NCI-H146 treated with DMSO at 0.1 percent for 48 hours (cell line): ENCODE measurements around the gene ANOS1.

ENCODE experiments used
- DNase-seq: peaks from one replicate; lab custom pipeline; 2025; ENCODE audit not compliant: unreplicated experiment; lab: John Stamatoyannopoulos, UW

The ANOS1 gene

DNA sequence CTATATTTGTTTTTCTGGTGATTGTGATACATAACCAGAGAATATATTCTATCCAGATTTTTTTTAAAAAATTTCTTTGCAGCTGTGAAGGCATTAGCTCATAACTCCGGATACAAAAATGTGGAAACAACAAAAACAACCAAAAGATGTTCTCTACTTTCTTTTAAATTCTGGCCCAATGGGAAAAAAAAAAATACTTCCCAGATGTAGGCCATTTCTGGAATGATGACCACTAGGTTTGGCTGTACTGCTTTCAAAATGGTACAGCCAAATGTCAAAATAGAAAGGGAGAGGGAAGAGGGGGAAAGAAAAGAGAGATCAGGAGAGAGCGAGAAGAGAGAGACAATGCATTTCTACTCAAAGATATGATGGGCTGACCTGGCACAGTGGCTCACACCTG lies 14.6 kb downstream of the ANOS1 start:
- no peak for DNase-seq

GRCh38 chrX:8714164-8714563 lies 17.8 kb downstream of the ANOS1 start:
- no peak for DNase-seq

DNA sequence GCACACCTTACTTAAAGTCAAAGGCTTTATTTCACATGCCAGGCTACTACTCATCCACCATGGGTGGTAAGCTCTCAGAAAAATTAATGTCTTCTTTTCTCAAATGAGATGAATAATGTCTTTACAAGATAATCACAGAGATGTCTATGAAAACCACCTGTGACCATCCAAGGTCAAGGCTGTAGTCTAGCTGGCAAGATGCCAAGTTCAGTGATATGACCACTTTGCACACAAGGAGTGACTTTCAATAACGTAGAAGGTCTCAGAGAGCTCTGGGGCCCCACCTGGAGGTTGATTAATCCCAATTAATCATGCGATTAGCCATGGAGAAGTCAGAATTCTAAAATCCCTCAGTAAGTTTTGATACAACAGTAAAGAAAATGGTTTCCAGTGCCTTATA lies 20.5 kb downstream of the ANOS1 start:
- DNase-seq: no peak

- DNase-seq: no peak
These were observed 27.8 kb downstream of the ANOS1 start for GRCh38 chrX:8704184-8704583.

DNA sequence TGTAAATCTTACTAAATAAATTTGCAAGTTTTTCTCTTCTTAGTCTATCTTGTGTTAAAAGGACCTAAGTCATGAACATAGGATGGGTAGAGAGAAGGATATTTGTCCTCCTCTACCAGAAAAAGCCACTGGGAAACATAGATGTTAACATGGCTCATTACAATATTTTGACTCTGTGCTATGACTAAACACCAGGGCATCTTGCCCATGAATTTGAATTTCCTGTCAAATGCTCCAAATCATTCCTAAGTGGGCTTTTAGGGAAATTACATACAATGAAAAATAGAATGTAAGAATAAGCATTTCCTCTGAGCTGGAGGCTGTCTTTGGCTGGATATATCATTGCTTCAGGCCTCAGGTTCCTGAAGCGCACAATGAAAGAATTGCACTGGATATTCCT lies 39.1 kb downstream of the ANOS1 start:
- DNase-seq: no peak

- no peak for DNase-seq
These were observed 42.5 kb downstream of the ANOS1 start for GRCh38 chrX:8689473-8689872.

- no peak for DNase-seq
These were observed 43.2 kb downstream of the ANOS1 start for GRCh38 chrX:8688776-8689175.

DNA sequence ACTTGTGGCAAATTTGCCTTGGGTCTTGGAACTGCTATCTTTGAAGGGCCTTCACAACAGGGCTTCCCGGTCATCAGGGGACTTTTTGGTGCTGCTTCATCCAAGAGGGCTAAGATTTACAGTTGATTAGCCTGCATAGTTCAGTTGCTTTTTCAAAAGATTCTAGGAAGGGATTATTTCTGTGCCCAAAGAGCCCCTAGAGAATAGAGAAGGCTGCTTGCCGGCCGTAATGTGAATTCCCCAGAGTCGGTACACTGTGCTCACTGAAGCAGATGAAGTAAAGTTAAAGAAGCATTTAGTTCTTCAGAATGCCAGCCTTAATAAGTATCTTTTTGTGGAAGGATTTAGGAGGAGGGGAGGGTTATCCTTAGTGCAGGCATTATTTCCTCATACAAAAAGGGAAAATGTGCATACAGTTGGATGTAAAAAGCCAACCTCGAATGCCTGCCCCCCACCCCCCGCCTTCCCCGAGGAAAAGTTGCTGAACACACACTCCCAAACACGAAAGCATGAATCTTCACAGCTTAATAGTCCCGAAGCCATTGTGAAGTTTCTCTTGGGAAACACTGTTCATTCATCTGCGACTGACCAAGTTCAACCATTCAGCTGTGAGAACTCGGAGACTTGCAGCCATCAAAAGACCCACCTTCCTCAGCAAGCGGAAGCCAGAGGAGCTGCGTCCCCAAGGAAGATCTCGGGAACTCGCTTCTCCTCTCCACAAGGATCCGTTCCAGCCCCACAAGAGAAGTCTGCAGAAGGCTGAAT lies 47.6 kb downstream of the ANOS1 start:
- no peak for DNase-seq

DNA sequence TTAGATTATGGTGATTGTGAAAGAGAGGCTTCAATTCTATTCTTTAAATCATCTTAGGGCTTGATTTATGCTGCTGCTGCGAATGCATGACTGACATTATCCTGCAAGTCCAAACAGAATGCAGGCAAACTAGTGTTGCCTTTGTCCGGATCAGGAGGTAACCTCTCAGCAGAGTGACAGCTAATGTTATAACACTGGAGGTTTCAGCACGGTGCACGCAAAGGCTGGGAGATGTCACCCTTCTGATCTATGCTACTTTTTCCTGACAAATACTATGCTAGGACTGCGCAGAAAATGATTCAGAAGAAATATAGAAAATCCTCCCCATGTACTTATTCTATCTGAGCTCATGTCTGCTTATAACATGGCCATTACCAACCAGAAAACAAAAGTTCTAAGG lies 48.2 kb downstream of the ANOS1 start:
- DNase-seq: no peak

GRCh38 chrX:8679550-8679949 lies 52.4 kb downstream of the ANOS1 start:
- DNase-seq: no peak

DNA sequence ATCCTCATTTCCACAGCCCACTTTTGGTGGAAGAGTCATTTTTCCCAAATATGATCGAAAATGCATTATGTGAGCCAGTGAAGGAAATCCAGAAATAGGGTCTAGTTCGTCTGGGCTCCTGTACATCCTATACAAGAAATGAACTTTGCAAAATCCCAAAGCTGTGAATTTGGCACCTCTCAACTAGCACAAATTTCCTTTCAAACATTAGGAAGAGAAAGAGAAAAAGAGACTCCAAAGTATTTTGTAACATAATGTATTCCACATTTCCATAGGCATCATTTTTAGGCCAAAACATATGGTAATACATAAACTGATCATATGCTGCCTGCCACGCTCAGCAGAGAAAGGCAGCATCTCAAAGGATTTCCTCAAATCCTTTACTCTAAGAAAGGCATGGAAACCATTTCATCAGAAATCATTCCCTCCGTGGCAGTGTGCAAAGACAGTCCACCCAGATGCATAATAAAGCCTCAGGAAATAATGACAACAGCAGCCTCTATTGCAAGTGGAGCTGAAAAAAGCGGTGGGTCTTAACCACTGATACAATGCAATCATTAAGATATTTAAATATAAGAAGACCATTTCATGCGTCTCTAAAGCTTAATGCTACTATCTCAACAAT lies 56.8 kb downstream of the ANOS1 start:
- DNase-seq: no peak

DNA sequence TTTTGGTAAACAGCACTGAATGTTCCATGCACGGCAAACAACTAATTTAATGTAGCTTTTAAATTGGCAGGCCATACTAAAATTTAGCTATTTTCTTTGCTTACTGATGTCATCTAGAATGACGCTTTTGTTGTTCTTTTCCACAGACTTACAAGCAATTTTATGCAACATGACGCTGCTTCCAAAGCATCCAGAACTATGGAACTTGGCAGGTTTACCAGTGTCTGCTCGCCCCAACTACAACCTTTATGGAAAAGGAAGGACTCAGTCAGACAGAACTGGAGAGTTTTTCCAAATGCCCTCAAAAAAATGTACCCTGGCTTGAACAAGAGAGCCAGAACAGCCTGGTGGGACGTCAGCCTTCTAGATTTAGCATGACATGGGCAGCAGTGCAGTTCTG lies 58.7 kb downstream of the ANOS1 start:
- no peak for DNase-seq

- no peak for DNase-seq
These were observed 59.8 kb downstream of the ANOS1 start for GRCh38 chrX:8672176-8672575.

- DNase-seq: no peak
These were observed 63.1 kb downstream of the ANOS1 start for GRCh38 chrX:8668813-8669212.

- DNase-seq: no peak
These were observed 68.6 kb downstream of the ANOS1 start for GRCh38 chrX:8663325-8663724.

DNA sequence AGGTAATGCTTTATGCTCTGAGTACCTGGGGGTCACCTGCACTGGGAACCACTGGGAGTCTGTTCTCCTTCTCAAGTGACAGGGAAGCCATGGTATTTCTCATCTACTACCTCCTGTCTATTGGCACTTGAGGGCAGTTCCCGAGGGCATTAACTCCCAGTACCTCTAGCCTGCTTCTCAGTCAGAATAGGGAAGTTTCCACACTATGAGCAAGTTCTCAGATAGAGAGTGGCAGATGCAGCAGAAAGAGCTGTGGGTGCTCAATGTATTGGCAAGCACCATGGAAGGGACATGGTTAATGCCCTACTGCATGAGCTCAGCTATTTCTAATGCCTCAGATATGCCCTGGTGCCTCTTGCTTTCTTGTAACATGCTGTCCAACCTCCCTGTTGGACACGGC lies 74.1 kb downstream of the ANOS1 start:
- DNase-seq: no peak

GRCh38 chrX:8653956-8654355 lies 78.0 kb downstream of the ANOS1 start:
- no peak for DNase-seq

- DNase-seq: no peak
These were observed 82.0 kb downstream of the ANOS1 start for GRCh38 chrX:8649969-8650368.

DNA sequence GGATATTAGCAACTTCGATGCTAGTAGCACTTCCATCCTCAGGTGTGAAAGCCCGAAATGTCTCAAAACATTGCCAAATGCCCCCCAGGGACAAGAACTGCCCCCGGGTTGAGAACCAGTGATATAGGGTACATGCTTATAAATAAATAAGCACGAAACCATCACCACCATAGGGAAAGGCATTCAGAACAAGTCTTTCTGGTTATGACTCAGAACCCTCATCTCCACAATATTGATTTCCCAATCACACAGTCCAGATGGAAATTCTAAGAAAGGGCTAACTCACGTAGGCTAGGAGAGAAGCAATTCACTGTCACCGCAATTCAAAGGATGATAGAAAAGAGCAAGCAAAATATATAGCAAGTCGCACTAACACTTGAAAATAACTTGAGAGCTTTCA lies 84.8 kb downstream of the ANOS1 start:
- DNase-seq: no peak

DNA sequence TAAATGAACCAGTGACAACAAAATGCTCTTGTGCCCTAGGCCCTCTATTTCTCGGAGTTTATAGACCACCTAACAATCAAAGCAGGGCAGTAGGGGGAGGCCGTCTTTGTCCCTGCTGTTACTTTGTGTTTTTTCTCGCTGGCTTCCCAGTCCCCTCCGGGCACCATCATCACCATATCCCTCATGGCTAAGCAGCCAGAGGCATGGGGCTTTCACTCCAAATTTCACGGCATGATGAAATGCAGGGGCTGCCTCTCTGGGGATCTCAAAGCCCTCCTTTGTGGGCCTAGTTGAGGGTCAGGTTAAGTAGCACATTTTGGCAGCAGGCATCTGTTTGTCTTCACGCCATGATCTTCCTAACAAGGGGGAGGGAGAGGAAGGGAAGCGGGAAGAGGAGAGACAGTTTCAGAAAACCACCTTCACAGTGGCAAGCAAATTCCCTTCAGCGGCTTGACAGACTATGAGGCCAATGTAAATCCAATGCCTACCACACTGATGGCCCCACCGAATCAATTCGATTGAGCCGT lies 91.9 kb downstream of the ANOS1 start:
- no peak for DNase-seq

GRCh38 chrX:8636497-8636896 lies 95.4 kb downstream of the ANOS1 start:
- DNase-seq: no peak

GRCh38 chrX:8635812-8636211 lies 96.1 kb downstream of the ANOS1 start:
- no peak for DNase-seq

DNA sequence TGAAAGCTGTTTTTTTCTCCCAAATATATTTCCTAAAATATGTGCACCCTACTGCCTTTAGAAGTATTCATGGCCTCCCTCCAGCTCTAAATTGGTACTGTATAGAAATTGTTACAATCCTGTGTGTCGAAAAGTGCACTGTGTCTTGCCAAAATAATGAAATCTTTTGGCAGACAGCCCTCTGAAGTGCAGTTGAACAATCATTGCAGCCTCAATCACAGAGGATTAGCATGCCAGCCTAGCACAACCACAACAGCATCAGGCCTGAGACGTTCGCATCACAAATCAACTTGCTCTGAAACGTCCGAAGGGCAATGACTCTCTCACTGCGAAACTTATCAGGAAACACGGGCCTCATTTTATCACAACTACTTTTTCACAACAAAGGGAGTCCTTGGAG lies 99.0 kb downstream of the ANOS1 start:
- no peak for DNase-seq
